ENCODE data around the gene KIF26A. TPM values are rescaled to one million over a fixed set of nuclear protein-coding genes. Genes with fewer than 3 reads are reported as not detected.

KIF26A gene
- total and polyA plus RNA-seq, 2 experiments from 2014 or later, result 5.6 to 103 TPM

DNA sequence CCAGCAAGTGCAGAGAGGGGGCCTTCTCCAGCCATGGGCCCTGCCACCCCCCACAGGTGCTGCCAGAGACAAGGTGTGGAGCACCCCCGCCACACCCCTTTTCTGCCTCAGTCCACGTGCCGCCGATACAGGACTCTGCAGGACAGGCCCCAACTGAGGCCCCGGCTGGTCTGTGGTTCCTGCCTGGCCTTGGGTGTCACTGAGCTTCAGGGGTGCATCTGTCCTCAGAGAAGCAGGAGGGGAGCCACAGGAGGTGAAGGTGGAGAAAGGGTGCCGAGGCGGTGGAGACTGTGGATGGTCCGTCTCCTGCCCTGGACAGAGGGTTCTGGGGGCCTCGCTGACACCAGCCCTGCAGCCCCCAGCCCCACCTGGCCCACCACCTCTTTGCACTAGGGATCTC lies 63.1 kb downstream of the KIF26A start (continued):
- TF ChIP-seq, protein P1, sequence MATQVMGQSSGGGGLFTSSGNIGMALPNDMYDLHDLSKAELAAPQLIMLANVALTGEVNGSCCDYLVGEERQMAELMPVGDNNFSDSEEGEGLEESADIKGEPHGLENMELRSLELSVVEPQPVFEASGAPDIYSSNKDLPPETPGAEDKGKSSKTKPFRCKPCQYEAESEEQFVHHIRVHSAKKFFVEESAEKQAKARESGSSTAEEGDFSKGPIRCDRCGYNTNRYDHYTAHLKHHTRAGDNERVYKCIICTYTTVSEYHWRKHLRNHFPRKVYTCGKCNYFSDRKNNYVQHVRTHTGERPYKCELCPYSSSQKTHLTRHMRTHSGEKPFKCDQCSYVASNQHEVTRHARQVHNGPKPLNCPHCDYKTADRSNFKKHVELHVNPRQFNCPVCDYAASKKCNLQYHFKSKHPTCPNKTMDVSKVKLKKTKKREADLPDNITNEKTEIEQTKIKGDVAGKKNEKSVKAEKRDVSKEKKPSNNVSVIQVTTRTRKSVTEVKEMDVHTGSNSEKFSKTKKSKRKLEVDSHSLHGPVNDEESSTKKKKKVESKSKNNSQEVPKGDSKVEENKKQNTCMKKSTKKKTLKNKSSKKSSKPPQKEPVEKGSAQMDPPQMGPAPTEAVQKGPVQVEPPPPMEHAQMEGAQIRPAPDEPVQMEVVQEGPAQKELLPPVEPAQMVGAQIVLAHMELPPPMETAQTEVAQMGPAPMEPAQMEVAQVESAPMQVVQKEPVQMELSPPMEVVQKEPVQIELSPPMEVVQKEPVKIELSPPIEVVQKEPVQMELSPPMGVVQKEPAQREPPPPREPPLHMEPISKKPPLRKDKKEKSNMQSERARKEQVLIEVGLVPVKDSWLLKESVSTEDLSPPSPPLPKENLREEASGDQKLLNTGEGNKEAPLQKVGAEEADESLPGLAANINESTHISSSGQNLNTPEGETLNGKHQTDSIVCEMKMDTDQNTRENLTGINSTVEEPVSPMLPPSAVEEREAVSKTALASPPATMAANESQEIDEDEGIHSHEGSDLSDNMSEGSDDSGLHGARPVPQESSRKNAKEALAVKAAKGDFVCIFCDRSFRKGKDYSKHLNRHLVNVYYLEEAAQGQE (IDR thresholded peaks at IDR 0.05; ENCODE audit: unreplicated experiment), result no peak
- TF ChIP-seq CREB1 (CRISPR knock-in tag; IDR thresholded peaks at IDR 0.05; ENCODE audit: low read depth) (no peak), ZNF114 (CRISPR knock-in tag; IDR thresholded peaks at IDR 0.05) (no peak), EZH2phosphoT487 (IDR thresholded peaks at IDR 0.05; ENCODE audit: unreplicated experiment) (no peak), JUNB (IDR thresholded peaks at IDR 0.05; ENCODE audit: unreplicated experiment) (no peak)
- TF ChIP-seq, protein P2, sequence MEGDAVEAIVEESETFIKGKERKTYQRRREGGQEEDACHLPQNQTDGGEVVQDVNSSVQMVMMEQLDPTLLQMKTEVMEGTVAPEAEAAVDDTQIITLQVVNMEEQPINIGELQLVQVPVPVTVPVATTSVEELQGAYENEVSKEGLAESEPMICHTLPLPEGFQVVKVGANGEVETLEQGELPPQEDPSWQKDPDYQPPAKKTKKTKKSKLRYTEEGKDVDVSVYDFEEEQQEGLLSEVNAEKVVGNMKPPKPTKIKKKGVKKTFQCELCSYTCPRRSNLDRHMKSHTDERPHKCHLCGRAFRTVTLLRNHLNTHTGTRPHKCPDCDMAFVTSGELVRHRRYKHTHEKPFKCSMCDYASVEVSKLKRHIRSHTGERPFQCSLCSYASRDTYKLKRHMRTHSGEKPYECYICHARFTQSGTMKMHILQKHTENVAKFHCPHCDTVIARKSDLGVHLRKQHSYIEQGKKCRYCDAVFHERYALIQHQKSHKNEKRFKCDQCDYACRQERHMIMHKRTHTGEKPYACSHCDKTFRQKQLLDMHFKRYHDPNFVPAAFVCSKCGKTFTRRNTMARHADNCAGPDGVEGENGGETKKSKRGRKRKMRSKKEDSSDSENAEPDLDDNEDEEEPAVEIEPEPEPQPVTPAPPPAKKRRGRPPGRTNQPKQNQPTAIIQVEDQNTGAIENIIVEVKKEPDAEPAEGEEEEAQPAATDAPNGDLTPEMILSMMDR (conservative IDR thresholded peaks at IDR 0.05; ENCODE audit: low read depth in 2 of 2), result no peak
- TF ChIP-seq, protein P3, sequence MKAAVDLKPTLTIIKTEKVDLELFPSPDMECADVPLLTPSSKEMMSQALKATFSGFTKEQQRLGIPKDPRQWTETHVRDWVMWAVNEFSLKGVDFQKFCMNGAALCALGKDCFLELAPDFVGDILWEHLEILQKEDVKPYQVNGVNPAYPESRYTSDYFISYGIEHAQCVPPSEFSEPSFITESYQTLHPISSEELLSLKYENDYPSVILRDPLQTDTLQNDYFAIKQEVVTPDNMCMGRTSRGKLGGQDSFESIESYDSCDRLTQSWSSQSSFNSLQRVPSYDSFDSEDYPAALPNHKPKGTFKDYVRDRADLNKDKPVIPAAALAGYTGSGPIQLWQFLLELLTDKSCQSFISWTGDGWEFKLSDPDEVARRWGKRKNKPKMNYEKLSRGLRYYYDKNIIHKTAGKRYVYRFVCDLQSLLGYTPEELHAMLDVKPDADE (IDR thresholded peaks at IDR 0.05), result no peak

DNA sequence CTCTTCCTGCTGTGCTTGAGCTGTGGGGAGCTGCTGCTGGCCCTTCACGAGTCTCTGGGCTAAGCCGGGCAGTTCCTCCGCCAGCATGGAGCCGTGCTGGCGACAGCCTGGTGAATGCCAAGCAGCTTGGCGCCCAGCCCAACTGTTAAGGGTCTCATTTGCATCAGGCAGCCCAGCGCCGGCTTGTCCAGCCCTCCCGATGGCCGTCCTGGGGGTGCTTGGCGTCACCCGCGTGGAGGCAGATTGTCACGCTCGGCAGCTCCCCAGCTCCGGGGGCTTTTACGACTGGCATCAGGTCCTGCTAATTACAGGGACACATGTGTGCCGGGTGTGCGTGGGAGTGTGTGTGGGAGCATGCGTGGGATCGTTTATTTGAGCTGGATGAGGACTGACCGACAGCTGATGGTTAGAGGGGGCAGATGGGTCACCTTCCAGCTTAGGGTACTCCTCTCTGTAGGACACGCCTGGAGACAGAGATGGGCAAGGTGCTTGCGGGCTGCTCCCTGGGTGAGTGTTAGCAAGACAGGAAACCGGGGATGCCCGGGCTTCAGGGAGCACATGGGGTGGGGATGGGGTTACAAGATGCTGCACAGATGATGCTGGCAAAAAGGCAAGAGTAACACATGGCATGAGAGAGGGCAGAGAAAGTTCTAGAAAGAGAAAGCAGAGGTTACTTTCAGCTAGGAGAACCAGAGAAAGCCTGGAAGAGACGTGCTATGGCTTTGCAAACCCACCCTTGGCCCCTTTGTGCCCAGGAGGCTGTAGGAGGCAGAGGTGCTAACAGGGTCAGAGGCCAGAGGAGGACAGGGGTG lies 64.1 kb downstream of the KIF26A start:
- DNase-seq (ENCODE audit: low spot score), result no peak

More for the DNA sequence above, 64.1 kb downstream of the KIF26A start:
- no peaks in the 10 kb centered on the region for H3K9me3 Mint-ChIP-seq
- no peak overlapping the region for H3K4me3 ChIP-seq
- H3K27me3 Mint-ChIP-seq (ENCODE audit: insufficient read depth, low read depth, poor library complexity), result peaks cover 1% of the 10 kb centered on the region
- H3K79me2 ChIP-seq (replicated peaks; ENCODE audit: insufficient read depth), result no peaks in the 10 kb centered on the region
- no peak for TF ChIP-seq JUNB (IDR thresholded peaks at IDR 0.05; ENCODE audit: unreplicated experiment)
- H3K4me2 ChIP-seq, result no peak overlapping the region
- H3K36me3 ChIP-seq (ENCODE audit: insufficient read depth), result no peaks in the 10 kb centered on the region
- ATAC-seq, result no peak
- H3K27me3 ChIP-seq (ENCODE audit: insufficient read depth), result no peaks in the 10 kb centered on the region
- H3K27ac Mint-ChIP-seq, result no peak overlapping the region
- H3K36me3 Mint-ChIP-seq (ENCODE audit: low read depth), result no peaks in the 10 kb centered on the region
- no peak overlapping the region for H2AFZ ChIP-seq
- H3K4me1 Mint-ChIP-seq, result no peaks in the 10 kb centered on the region
- H3K9me2 ChIP-seq (ENCODE audit: insufficient read depth), result no peaks in the 10 kb centered on the region; the same call in 1 of the 2 replicates
- H3K4me1 ChIP-seq (ENCODE audit: insufficient read depth), result no peaks in the 10 kb centered on the region
- no peak overlapping the region for H3K27ac ChIP-seq (ENCODE audit: low read depth)
- no peaks in the 10 kb centered on the region for H4K20me1 ChIP-seq (replicated peaks; ENCODE audit: insufficient read depth)
- no peak overlapping the region for H3K4me3 Mint-ChIP-seq
- no peaks in the 10 kb centered on the region for H3F3A ChIP-seq (replicated peaks; ENCODE audit: low read depth)
